RWPE2 (cell line): ENCODE data around the gene TAS2R60.

ENCODE experiments used
- ATAC-seq: fragments of 200-7000 bp; cut with Tn5 transposase; 3 replicates; pipeline ENCODE4 v1.9.1; 2021; ENCODE audit warnings: low read depth
- DNase-seq: peaks from one replicate; pipeline ENCODE4 v3.0.0-alpha.2; 2020; ENCODE audit warnings: low spot score
- H3K27ac ChIP-seq: fragments of 450-650 bp; 2 replicates; pipeline ENCODE4 v1.5.1; 2017; ENCODE audit warnings: mild to moderate bottlenecking; ENCODE audit not compliant: poor library complexity, severe bottlenecking
- H3K27me3 ChIP-seq: fragments of 250-450 bp; sonication (Bioruptor Pico); 2 replicates; pipeline ENCODE4 v1.5.1; 2021; ENCODE audit warnings: mild to moderate bottlenecking, moderate library complexity; ENCODE audit not compliant: insufficient read depth, poor library complexity, severe bottlenecking
- H3K36me3 ChIP-seq: fragments of 250-450 bp; sonication (Bioruptor Pico); 2 replicates; pipeline ENCODE4 v1.5.1; 2020; ENCODE audit warnings: low read depth, mild to moderate bottlenecking, moderate library complexity
- H3K4me1 ChIP-seq: fragments of 250-450 bp; sonication (Bioruptor Pico); 2 replicates; pipeline ENCODE4 v1.5.1; 2021; ENCODE audit warnings: mild to moderate bottlenecking, moderate library complexity; ENCODE audit not compliant: insufficient read depth, poor library complexity, severe bottlenecking
- H3K4me3 ChIP-seq: fragments of 250-450 bp; sonication (Bioruptor Pico); 2 replicates; pipeline ENCODE4 v1.5.1; 2021; ENCODE audit warnings: mild to moderate bottlenecking, moderate library complexity; ENCODE audit not compliant: severe bottlenecking
- H3K9me3 ChIP-seq: fragments of 250-450 bp; sonication (Bioruptor Pico); 2 replicates; pipeline ENCODE4 v1.5.1; 2021; ENCODE audit warnings: mild to moderate bottlenecking, moderate library complexity; ENCODE audit not compliant: severe bottlenecking
- CTCF ChIP-seq: fragments of 450-650 bp; IDR thresholded peaks from one replicate; pipeline ENCODE4 v1.5.1; 2017; ENCODE audit warnings: mild to moderate bottlenecking, moderate library complexity; ENCODE audit not compliant: poor library complexity, severe bottlenecking

TAS2R60 gene

DNA sequence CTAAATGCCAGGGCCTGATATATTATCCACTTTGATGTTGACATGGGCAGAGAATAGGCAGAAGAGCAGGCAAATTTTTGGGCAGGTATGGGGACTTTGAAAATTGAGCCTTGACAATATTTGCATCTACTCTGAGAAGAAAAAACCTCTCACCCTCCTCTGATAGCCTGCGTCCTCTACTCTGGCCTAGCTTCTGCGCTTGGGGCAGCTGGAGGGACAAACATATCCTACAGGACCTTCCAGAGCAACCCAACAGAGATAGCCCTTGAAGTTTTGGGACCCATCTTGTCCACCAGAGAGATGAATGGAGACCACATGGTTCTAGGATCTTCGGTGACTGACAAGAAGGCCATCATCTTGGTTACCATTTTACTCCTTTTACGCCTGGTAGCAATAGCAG is at the start of gene TAS2R60:
TSS of gene TAS2R60 (plus strand) at position 301 of the 400 bp plus-strand sequence. CDS start at position 301, 0 bp downstream.
- H3K9me3 ChIP-seq: no peaks in the 10 kb centered on the region
- H3K27ac ChIP-seq: no peak within 1 kb of the TSS
- TF ChIP-seq CTCF: no peak
- no peak for DNase-seq
- H3K4me1 ChIP-seq: no peaks in the 10 kb centered on the region
- no peaks in the 10 kb centered on the region for H3K27me3 ChIP-seq
- no peaks in the 10 kb centered on the region for H3K36me3 ChIP-seq
- no peak within 1 kb of the TSS for H3K4me3 ChIP-seq
- no peak for ATAC-seq

- TF ChIP-seq CTCF: no peak
- H3K36me3 ChIP-seq: peaks cover 94% of the 10 kb centered on the region
- no peaks in the 10 kb centered on the region for H3K9me3 ChIP-seq
- H3K4me3 ChIP-seq: no peak overlapping the region
- no peak overlapping the region for H3K27ac ChIP-seq
- ATAC-seq (no peak), DNase-seq (no peak)
- H3K4me1 ChIP-seq: no peaks in the 10 kb centered on the region
- H3K27me3 ChIP-seq: no peaks in the 10 kb centered on the region
Measured at GRCh38 chr7:143394068-143394467, 49.2 kb upstream of the TAS2R60 start.

DNA sequence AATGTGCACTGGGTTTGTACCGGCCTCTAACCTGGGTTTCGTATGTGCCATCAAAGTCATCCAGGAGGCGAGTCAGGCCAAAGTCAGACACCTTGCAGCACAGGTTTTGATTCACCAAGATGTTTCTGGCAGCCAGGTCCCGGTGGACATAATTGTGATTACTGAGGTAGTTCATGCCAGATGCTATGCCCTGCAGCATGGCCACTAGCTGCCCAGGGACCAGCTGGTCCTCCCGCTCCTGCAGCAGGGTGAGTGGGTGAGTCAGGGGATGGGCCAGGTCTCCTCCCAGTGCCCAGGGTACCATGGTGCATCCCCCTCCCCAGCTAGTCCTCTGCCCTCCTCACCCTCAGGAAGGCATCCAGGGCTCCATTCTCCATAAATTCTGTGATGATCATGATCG is 48.5 kb upstream of the TAS2R60 start:
- ATAC-seq (no peak), DNase-seq (no peak)
- Histone ChIP-seq H3K4me3 (no peak overlapping the region), H3K27ac (no peak overlapping the region), H3K4me1 (no peaks in the 10 kb centered on the region), H3K27me3 (no peaks in the 10 kb centered on the region), H3K36me3 (peaks cover 87% of the 10 kb centered on the region), H3K9me3 (no peaks in the 10 kb centered on the region)
- TF ChIP-seq CTCF: no peak

DNA sequence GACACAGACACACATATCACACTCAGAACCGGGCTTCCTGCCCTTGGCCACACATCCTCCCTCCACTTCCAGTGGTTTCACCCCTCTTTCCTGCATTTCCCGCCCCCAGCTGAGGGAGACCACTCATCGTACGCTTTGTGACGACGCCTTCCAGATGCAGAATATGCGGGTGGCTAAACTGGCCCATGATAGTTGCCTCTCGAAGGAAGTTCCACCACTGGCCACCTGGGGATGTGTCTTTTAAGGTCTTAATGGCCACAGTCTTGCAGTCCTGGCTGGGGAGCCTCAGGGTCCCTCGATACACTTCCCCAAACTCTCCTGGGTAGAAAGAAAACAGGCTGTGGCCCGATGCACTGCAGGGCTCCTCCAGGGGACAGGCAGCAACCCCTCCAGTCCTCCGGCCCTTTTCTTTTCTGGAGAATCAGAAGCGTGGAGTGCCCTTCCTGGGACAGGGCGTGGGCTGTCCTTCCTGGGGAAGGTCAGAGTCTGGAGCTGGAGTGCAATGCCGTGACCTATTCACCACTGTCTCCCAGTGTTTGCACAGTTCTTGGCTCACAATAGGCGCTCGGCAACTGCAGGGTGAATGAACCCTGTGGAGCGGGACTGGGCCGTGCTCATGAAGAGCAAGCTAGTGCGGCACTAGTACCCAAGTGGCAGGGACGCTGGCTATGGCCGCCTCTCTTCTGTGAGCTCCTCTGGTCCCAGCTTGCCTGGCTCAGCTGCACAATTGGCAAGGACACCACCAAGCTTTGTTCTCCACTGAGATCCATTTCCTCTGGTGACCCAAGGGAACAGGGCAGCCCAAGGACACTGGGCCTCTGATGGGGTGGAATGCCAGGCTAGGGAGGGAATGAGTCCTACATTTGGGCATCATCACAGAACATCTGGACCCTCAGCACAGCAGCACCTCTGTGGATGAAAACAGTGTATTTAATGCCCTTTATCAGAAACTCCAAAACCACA is 47.8 kb upstream of the TAS2R60 start:
- H3K4me3 ChIP-seq: no peak overlapping the region
- H3K4me1 ChIP-seq: no peaks in the 10 kb centered on the region
- H3K36me3 ChIP-seq: peaks cover 86% of the 10 kb centered on the region
- no peak for ATAC-seq
- no peaks in the 10 kb centered on the region for H3K27me3 ChIP-seq
- no peak for DNase-seq
- no peak for TF ChIP-seq CTCF
- no peaks in the 10 kb centered on the region for H3K9me3 ChIP-seq
- H3K27ac ChIP-seq: no peak overlapping the region

GRCh38 chr7:143396182-143396581 is 47.1 kb upstream of the TAS2R60 start:
- DNase-seq (no peak), ATAC-seq (no peak)
- Histone ChIP-seq H3K9me3 (no peaks in the 10 kb centered on the region), H3K27ac (no peak overlapping the region), H3K4me1 (no peaks in the 10 kb centered on the region), H3K36me3 (peaks cover 86% of the 10 kb centered on the region), H3K4me3 (no peak overlapping the region), H3K27me3 (no peaks in the 10 kb centered on the region)
- no peak for TF ChIP-seq CTCF
